HG02588 (cell line): ENCODE measurements around the gene ATP1A1.

Experiments used
- ATAC-seq: cut with Tn5 transposase; IDR thresholded peaks from one replicate; pipeline ENCODE4 v1.9.1; 2021; ENCODE audit warnings: mild to moderate bottlenecking, moderate library complexity; ENCODE audit not compliant: unreplicated experiment

The ATP1A1 gene

GRCh38 chr1:116412480-116412798, 39.4 kb downstream of the ATP1A1 start:
- ATAC-seq = no peak

DNA sequence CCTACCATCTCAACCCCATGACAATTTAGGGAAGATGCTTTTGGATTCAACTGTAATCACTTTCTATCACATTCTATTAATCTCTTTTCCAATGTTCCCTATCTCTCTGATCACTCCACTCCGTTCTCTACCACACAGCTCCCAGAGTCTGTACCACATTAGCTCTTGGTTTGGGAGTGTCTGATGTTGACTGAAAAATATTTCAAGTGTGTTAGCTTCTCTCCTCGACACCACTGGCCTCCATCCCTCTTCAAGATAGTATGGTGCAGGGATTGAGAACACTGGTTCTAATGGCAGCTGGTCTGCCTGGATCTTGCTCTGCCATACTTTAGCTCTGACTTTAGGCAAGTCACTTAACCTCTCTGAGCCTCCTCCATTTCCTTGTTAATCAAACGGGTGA, 39.9 kb downstream of the ATP1A1 start:
- ATAC-seq = no peak

DNA sequence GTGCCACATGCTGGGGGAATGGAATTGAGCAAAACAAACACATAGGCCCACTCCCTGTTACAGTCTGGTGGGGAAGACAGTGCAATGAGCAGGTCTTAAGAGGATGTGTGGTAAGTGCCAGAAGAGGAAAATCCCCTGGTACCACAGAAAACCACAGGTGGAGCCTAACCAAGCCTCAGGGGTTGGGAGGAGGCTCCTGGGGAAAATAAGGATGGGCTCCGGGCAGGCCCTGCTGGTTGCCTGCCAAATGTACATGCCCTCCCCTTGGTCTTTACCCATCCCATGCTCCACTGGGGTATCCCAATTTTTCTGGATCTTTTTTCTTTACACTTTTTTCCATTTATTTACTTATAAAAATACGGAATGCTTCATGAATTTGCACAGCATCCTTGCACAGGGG, 40.4 kb downstream of the ATP1A1 start:
- ATAC-seq = no peak

- no peak for ATAC-seq
Measured at GRCh38 chr1:116414364-116414763, 41.3 kb downstream of the ATP1A1 start.

GRCh38 chr1:116415200-116415698, 42.2 kb downstream of the ATP1A1 start:
- ATAC-seq = no peak

- no peak for ATAC-seq
Measured at GRCh38 chr1:116415699-116416533, 42.9 kb downstream of the ATP1A1 start.

DNA sequence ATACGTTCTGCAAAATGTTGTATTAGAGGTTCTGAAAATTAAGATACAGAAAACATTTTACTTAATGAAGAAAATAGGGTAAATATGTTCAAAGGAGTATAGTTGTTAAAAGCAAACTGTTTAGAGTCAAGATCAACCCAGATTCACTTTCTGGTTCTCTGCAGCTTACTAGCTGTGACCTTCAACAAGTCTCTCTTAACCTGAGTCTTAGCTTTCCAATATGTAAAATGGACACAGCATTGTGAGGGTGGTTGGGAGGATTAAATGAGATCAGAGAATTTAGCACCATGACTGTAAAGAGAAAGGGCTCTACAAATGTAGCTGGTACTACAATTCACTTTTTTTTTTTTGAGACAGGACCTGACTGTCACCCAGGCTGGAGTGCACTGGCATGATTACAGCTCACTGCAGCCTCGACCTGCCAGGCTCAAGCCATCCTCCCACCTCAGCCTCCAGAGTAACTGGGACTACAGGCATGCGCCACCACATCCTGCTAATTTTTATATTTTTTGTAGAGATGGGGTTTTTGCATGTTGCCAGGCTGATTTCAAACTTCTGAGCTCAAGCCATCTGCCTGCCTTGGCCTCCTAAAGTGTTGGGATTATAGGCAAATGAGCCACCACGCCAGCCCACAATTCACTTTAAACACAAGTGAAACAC, 43.9 kb downstream of the ATP1A1 start:
- ATAC-seq = no peak

GRCh38 chr1:116417678-116418077, 44.6 kb downstream of the ATP1A1 start:
- ATAC-seq = no peak

DNA sequence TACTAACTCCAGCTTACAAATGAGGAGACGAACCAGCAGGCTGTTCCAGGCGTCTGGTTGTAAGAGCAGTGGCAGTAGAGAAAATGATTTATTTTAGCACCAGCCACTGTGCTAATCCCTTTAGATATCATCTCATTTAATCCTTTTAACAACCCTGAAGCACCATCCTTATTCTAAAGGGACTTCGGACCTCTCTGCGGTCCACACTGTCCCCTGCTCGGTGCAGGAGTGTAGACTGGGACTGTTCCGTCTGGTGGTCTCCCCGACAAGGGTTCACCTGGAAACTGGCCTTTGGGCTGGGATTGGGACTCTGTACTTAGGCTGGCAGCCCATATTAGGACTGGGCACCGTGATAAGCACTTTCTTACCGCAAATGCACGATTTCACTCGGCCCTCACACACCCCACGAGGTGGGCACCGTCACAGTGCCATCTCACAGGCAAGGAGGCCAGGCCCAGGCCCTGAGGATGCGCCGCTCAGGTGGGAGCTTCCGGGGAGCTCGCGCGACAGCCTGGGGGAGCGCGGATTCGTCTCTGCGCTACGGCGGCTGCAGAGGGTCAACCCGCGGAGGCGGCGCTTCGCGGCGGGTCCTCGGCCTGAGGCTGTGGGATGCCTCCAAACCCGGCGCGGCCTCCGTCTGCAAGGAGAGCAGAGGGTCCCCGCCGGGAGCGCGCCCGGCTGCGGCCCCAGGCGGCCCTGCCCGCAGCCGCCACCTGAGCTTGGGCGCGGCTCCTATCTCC, 45.2 kb downstream of the ATP1A1 start:
- ATAC-seq = peak; percentile 80

- no peak for ATAC-seq
Measured at GRCh38 chr1:116420417-116421200, 47.6 kb downstream of the ATP1A1 start.

DNA sequence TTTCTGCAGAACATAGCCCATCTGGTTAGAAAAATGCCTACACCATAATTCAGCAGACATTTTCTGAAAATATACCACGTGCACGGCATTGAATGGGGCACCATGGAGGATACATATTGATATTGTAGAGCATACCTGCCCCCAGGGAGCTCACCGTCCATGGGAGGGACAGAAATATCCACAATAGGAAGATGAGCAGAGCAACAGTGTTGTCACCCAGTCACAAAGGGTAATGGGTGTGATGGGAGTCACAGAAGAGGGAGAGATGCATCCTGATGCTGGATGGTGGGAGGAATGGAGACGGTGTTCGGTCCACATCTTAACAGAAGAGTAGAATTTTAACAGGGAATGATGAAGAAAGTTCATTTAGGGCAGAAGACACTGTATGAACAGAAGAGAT, 51.4 kb downstream of the ATP1A1 start:
- ATAC-seq = no peak

DNA sequence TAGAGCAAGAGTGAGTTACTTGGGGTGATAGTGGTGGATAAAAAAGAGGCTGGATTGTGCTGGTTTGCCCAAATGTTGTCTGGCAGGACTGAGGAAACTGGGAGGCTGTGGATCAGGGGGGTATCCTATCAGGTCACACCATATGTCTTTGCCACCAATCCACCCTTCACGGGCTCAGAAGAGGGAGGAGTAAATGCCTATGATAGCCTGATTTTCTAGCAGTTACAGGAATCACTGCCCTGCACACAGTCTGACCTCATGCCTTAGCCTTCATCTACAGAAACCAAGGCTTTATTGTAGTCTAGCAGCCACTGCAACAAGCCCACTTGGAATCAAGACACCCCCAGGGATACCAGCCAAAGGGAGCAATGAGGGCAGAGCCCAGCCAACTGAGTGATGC, 51.8 kb downstream of the ATP1A1 start:
- ATAC-seq = no peak

- ATAC-seq = no peak
Measured at GRCh38 chr1:116425987-116426386, 52.9 kb downstream of the ATP1A1 start.

- no peak for ATAC-seq
Measured at GRCh38 chr1:116426401-116426800, 53.4 kb downstream of the ATP1A1 start.

GRCh38 chr1:116428576-116428975, 55.5 kb downstream of the ATP1A1 start:
- no peak for ATAC-seq

GRCh38 chr1:116429821-116430374, 56.9 kb downstream of the ATP1A1 start:
- no peak for ATAC-seq

DNA sequence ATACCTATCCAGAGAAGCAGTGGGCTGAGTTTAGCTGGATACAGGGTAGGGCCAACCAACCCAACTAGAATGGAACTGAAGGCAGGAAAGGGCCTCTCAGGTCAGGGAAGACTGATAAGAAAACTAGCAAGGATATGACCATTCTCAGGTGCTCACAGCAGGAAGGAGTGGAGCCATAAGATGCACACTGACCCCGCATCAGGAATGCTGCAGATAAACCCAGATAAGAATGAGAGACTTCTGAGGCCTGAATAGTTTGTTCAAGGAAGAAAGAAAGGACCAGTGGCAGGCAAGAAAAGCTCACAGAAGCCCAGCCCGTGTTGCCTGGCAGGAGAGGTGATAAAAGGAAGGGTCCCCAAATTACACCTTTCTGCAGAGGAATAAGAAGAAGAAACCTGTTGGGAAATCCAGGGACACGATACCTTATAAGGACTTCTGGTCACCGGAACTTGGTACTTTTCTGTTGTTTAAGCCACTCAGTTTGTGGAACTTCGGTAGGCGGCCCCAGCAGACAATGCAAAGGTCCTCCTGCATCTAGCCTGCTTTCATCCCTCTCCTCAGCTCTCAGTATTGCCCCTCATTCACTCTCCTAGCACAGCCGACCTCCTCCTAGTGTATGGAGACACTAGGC, 58.9 kb downstream of the ATP1A1 start:
- ATAC-seq = no peak

GRCh38 chr1:116432655-116433265, 59.7 kb downstream of the ATP1A1 start:
- no peak for ATAC-seq
